Measurements from ENCODE around the gene PLEKHM1. TPM values are rescaled to one million over a fixed set of nuclear protein-coding genes. Genes with fewer than 3 reads are reported as not detected.

The PLEKHM1 gene
- total and polyA plus RNA-seq, 2 donors (not counting 3 experiments of a cell fraction or from before 2014, with no cell fraction given) = 29.7 to 52.0 TPM

GRCh38 chr17:45429339-45430005 lies 61.0 kb downstream of the PLEKHM1 start:
- H3K9me1 ChIP-seq (replicated peaks; ENCODE audit: control insufficient read depth, extremely low read depth, insufficient read depth, low read length) = no peaks in the 10 kb centered on the region
- CTCF ChIA-PET = interaction anchor here (1.5 to 2.0 kb wide), 2 partner anchors 160 to 211 kb away, joined by 4 to 13 read pairs; no protein-coding TSS in a partner anchor
- no peak overlapping the region for H3K4me3 ChIP-seq (replicated peaks in 1 of 3; ENCODE audit: insufficient read depth in 1 of 3, low read depth in 1 of 3, low read length in 3 of 3)
- BruUV-seq (replicated peaks) = no TSS peak
- H3K27ac ChIP-seq (ENCODE audit: insufficient read depth, low read depth, low read length) = no peak overlapping the region
- no peak for FAIRE-seq
- no peaks in the 10 kb centered on the region for H3K9me3 ChIP-seq (replicated peaks; ENCODE audit: control insufficient read depth, insufficient read depth, low read length)
- intact Hi-C loops (cut with micrococcal nuclease) (loop anchor here (2.0 kb wide), 2 partner anchors 35 to 211 kb away; no protein-coding TSS in a partner anchor), dilution Hi-C loops (cut with MboI; ENCODE audit: extremely low pct_ligation_motif_present, low sequenced_read_pairs) (no loop called here)
- no peaks in the 10 kb centered on the region for H3K27me3 ChIP-seq (ENCODE audit: control insufficient read depth in 2 of 2, insufficient read depth in 2 of 2, low read length in 2 of 2)
- TF ChIP-seq EZH2 (IDR thresholded peaks at IDR 0.05; ENCODE audit: borderline replicate concordance, low read depth, low read length, severe bottlenecking) (no peak), MAX (IDR thresholded peaks at IDR 0.05; ENCODE audit: insufficient read depth, insufficient read length) (no peak), GATA2 (IDR thresholded peaks at IDR 0.05; ENCODE audit: insufficient read depth, insufficient read length, low read depth, low read length) (no peak), JUN (IDR thresholded peaks at IDR 0.05; ENCODE audit: borderline replicate concordance, insufficient read depth, insufficient read length, low read depth) (no peak), FOS (IDR thresholded peaks at IDR 0.05; ENCODE audit: borderline replicate concordance, insufficient read depth, low read length) (no peak), POLR2A (IDR thresholded peaks at IDR 0.05; ENCODE audit: low read depth, low read length) (no peak), POLR2AphosphoS5 (IDR thresholded peaks at IDR 0.05; ENCODE audit: insufficient read depth, low read depth, low read length) (no peak), CTCF (IDR thresholded peaks at IDR 0.05; ENCODE audit: extremely low read depth in 1 of 2, insufficient read depth in 1 of 2, low read depth in 1 of 2, low read length in 2 of 2) (no peak), MYC (IDR thresholded peaks at IDR 0.05; ENCODE audit: low read depth, low read length) (no peak)
- no peaks in the 10 kb centered on the region for H3K79me2 ChIP-seq (ENCODE audit: control insufficient read depth, insufficient read depth, low read length)
- no peak overlapping the region for H3K4me2 ChIP-seq (ENCODE audit: insufficient read depth, low read length)
- POLR2A ChIA-PET = no interaction called here
- H3K36me3 ChIP-seq (ENCODE audit: control insufficient read depth in 2 of 2, extremely low read depth in 1 of 2, insufficient read depth in 2 of 2, low read length in 2 of 2) = no peaks in the 10 kb centered on the region
- DNase-seq (ENCODE audit: low read depth, low spot score) = no peak
- H4K20me1 ChIP-seq (replicated peaks; ENCODE audit: control insufficient read depth, extremely low read depth, insufficient read depth, low read length) = no peaks in the 10 kb centered on the region
- no peak overlapping the region for H2AFZ ChIP-seq (ENCODE audit: low read depth, low read length)
- peaks cover 3% of the 10 kb centered on the region for H3K4me1 ChIP-seq (ENCODE audit: control insufficient read depth, extremely low read depth, insufficient read depth, low read length)
- H3K9ac ChIP-seq (replicated peaks; ENCODE audit: extremely low read depth, insufficient read depth, low read length) = no peak overlapping the region

Data from endothelial cell of umbilical vein (primary cell).